ENCODE measurements around the gene CCT5. TPM values are rescaled to one million over a fixed set of nuclear protein-coding genes. Genes with fewer than 3 reads are reported as not detected.

The CCT5 gene
- total and polyA plus RNA-seq, 8 donors = 18.5 to 201 (median 112) TPM

- no peak for TF ChIP-seq POLR2A (IDR thresholded peaks at IDR 0.05)
- TF ChIP-seq POLR2AphosphoS5 (IDR thresholded peaks at IDR 0.05) = no peak
- no peak for TF ChIP-seq CTCF (IDR thresholded peaks at IDR 0.05)
- TF ChIP-seq EP300 (IDR thresholded peaks at IDR 0.05) = no peak
- H3K27ac ChIP-seq = no peak overlapping the region
- DNase-seq = no peak
- H3K4me1 ChIP-seq = no peaks in the 10 kb centered on the region
- H3K4me3 ChIP-seq = no peak overlapping the region
- intact Hi-C loops (cut with DNase I; ENCODE audit: low total_unique reads) = no loop called here
- H3K36me3 ChIP-seq = peaks cover 0 to 67% (median 36%) of the 10 kb centered on the region in 4 donors
- 84 to 92% (median 90%) methylated on average over 7 of the region's 7 CpGs for WGBS, 5 donors
- H3K9me3 ChIP-seq = peaks cover 0 to 18% (median 4%) of the 10 kb centered on the region in 4 donors
- no peaks in the 10 kb centered on the region for H3K27me3 ChIP-seq
Observed at GRCh38 chr5:10227379-10227778, 22.7 kb upstream of the CCT5 start.

GRCh38 chr5:10228288-10228687 lies 21.8 kb upstream of the CCT5 start:
- Histone ChIP-seq H3K4me3 (no peak overlapping the region), H3K4me1 (no peaks in the 10 kb centered on the region), H3K27me3 (no peaks in the 10 kb centered on the region), H3K27ac (no peak overlapping the region), H3K36me3 (peaks cover 0 to 73% (median 45%) of the 10 kb centered on the region in 4 donors), H3K9me3 (peaks cover 0 to 18% (median 4%) of the 10 kb centered on the region in 4 donors)
- 84 to 100% (median 96%) methylated on average over 1 of the region's 1 CpG for WGBS, 5 donors
- DNase-seq = no peak
- intact Hi-C loops (cut with DNase I; ENCODE audit: low total_unique reads) = no loop called here
- TF ChIP-seq POLR2A (IDR thresholded peaks at IDR 0.05) (no peak), CTCF (IDR thresholded peaks at IDR 0.05) (no peak), POLR2AphosphoS5 (IDR thresholded peaks at IDR 0.05) (no peak), EP300 (IDR thresholded peaks at IDR 0.05) (no peak)

- 85 to 92% (median 91%) methylated on average over 11 of the region's 11 CpGs for WGBS, 5 donors
- DNase-seq = no peak
- intact Hi-C loops (cut with DNase I; ENCODE audit: low total_unique reads) = no loop called here
Observed at GRCh38 chr5:10229306-10230048, 20.6 kb upstream of the CCT5 start.

GRCh38 chr5:10232386-10232785 lies 17.7 kb upstream of the CCT5 start:
- Histone ChIP-seq H3K4me1 (no peaks in the 10 kb centered on the region), H3K27ac (no peak overlapping the region), H3K9me3 (no peaks in the 10 kb centered on the region), H3K4me3 (no peak overlapping the region), H3K27me3 (no peaks in the 10 kb centered on the region), H3K36me3 (peaks cover 0 to 76% (median 66%) of the 10 kb centered on the region in 4 donors)
- intact Hi-C loops (cut with DNase I; ENCODE audit: low total_unique reads) = no loop called here
- TF ChIP-seq EP300 (IDR thresholded peaks at IDR 0.05) (no peak), POLR2AphosphoS5 (IDR thresholded peaks at IDR 0.05) (no peak), CTCF (IDR thresholded peaks at IDR 0.05) (no peak), POLR2A (IDR thresholded peaks at IDR 0.05) (no peak)
- DNase-seq = no peak
- WGBS, 5 donors = 97 to 98% (median 98%) methylated on average over 9 of the region's 9 CpGs

More at GRCh38 chr5:10229306-10230048, 20.6 kb upstream of the CCT5 start:
- TF ChIP-seq POLR2A (IDR thresholded peaks at IDR 0.05) = no peak
- TF ChIP-seq EP300 (IDR thresholded peaks at IDR 0.05) = no peak
- TF ChIP-seq CTCF (IDR thresholded peaks at IDR 0.05) = no peak
- no peak for TF ChIP-seq POLR2AphosphoS5 (IDR thresholded peaks at IDR 0.05)
- peaks cover 0 to 11% (median 2%) of the 10 kb centered on the region in 4 donors for H3K9me3 ChIP-seq
- H3K27ac ChIP-seq = no peak overlapping the region
- H3K27me3 ChIP-seq = no peaks in the 10 kb centered on the region
- H3K36me3 ChIP-seq = peaks cover 0 to 69% (median 49%) of the 10 kb centered on the region in 4 donors
- H3K4me1 ChIP-seq = no peaks in the 10 kb centered on the region
- no peak overlapping the region for H3K4me3 ChIP-seq
